HG02852 (cell line): ENCODE measurements around the gene SLC12A8.

Experiments
- ATAC-seq: cut with Tn5 transposase; IDR thresholded peaks from one replicate; pipeline ENCODE4 v1.9.1; 2021; ENCODE audit warnings: mild to moderate bottlenecking, moderate library complexity; ENCODE audit not compliant: unreplicated experiment

The SLC12A8 gene

GRCh38 chr3:125186800-125187598 lies 25.5 kb downstream of the SLC12A8 start:
- ATAC-seq, result no peak

GRCh38 chr3:125186261-125186787 lies 26.2 kb downstream of the SLC12A8 start:
- ATAC-seq, result peak; percentile 89

GRCh38 chr3:125185805-125186204 lies 26.7 kb downstream of the SLC12A8 start:
- peak; percentile 8 for ATAC-seq

- ATAC-seq, result no peak
Observed at GRCh38 chr3:125179884-125180240, 32.7 kb downstream of the SLC12A8 start.

- peak; percentile 52 for ATAC-seq
Observed at GRCh38 chr3:125179143-125179883, 33.2 kb downstream of the SLC12A8 start.

- ATAC-seq, result no peak
Observed at GRCh38 chr3:125177746-125178145, 34.8 kb downstream of the SLC12A8 start.

- ATAC-seq, result no peak
Observed at GRCh38 chr3:125175295-125176078, 37.1 kb downstream of the SLC12A8 start.

- ATAC-seq, result no peak
Observed at GRCh38 chr3:125172346-125172745, 40.2 kb downstream of the SLC12A8 start.

- no peak for ATAC-seq
Observed at GRCh38 chr3:125168711-125169393, 43.7 kb downstream of the SLC12A8 start.

- no peak for ATAC-seq
Observed at GRCh38 chr3:125166599-125167136, 45.9 kb downstream of the SLC12A8 start.

GRCh38 chr3:125165948-125166553 lies 46.5 kb downstream of the SLC12A8 start:
- no peak for ATAC-seq

- ATAC-seq, result no peak
Observed at GRCh38 chr3:125165189-125165947, 47.2 kb downstream of the SLC12A8 start.

GRCh38 chr3:125163739-125164601 lies 48.6 kb downstream of the SLC12A8 start:
- ATAC-seq, result peak; percentile 66

GRCh38 chr3:125161607-125162219 lies 50.8 kb downstream of the SLC12A8 start:
- ATAC-seq, result no peak

- no peak for ATAC-seq
Observed at GRCh38 chr3:125160606-125161371, 51.8 kb downstream of the SLC12A8 start.

- ATAC-seq, result no peak
Observed at GRCh38 chr3:125157183-125157582, 55.4 kb downstream of the SLC12A8 start.

- no peak for ATAC-seq
Observed at GRCh38 chr3:125156456-125156855, 56.1 kb downstream of the SLC12A8 start.
